ENCODE results near the gene CNKSR3. TPM values are rescaled to one million over a fixed set of nuclear protein-coding genes. Genes with fewer than 3 reads are reported as not detected.

CNKSR3 gene
- total and polyA plus RNA-seq, 2 experiments from 2014 or later = 1.9 to 5.7 TPM

- Histone ChIP-seq H3K4me1 (ENCODE audit: insufficient read depth) (no peaks in the 10 kb centered on the region), H2AFZ (no peak overlapping the region), H3K9me2 (ENCODE audit: insufficient read depth) (no peaks in the 10 kb centered on the region), H3K4me2 (no peak overlapping the region), H4K20me1 (replicated peaks; ENCODE audit: insufficient read depth) (no peaks in the 10 kb centered on the region), H3K27ac (ENCODE audit: low read depth) (no peak overlapping the region), H3F3A (replicated peaks; ENCODE audit: low read depth) (no peaks in the 10 kb centered on the region), H3K4me3 (no peak overlapping the region), H3K27me3 (ENCODE audit: insufficient read depth) (no peaks in the 10 kb centered on the region), H3K36me3 (ENCODE audit: insufficient read depth) (no peaks in the 10 kb centered on the region), H3K79me2 (replicated peaks; ENCODE audit: insufficient read depth) (no peaks in the 10 kb centered on the region)
- TF ChIP-seq ZNF331 (CRISPR knock-in tag; IDR thresholded peaks at IDR 0.05; ENCODE audit: low read depth) = no peak
- TF ChIP-seq JUNB (IDR thresholded peaks at IDR 0.05; ENCODE audit: unreplicated experiment) = no peak
- no peak for TF ChIP-seq EZH2 (IDR thresholded peaks at IDR 0.05; ENCODE audit: low read depth, unreplicated experiment)
- TF ChIP-seq CREB1 (CRISPR knock-in tag; IDR thresholded peaks at IDR 0.05; ENCODE audit: low read depth) = no peak
- TF ChIP-seq, protein P1, sequence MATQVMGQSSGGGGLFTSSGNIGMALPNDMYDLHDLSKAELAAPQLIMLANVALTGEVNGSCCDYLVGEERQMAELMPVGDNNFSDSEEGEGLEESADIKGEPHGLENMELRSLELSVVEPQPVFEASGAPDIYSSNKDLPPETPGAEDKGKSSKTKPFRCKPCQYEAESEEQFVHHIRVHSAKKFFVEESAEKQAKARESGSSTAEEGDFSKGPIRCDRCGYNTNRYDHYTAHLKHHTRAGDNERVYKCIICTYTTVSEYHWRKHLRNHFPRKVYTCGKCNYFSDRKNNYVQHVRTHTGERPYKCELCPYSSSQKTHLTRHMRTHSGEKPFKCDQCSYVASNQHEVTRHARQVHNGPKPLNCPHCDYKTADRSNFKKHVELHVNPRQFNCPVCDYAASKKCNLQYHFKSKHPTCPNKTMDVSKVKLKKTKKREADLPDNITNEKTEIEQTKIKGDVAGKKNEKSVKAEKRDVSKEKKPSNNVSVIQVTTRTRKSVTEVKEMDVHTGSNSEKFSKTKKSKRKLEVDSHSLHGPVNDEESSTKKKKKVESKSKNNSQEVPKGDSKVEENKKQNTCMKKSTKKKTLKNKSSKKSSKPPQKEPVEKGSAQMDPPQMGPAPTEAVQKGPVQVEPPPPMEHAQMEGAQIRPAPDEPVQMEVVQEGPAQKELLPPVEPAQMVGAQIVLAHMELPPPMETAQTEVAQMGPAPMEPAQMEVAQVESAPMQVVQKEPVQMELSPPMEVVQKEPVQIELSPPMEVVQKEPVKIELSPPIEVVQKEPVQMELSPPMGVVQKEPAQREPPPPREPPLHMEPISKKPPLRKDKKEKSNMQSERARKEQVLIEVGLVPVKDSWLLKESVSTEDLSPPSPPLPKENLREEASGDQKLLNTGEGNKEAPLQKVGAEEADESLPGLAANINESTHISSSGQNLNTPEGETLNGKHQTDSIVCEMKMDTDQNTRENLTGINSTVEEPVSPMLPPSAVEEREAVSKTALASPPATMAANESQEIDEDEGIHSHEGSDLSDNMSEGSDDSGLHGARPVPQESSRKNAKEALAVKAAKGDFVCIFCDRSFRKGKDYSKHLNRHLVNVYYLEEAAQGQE (IDR thresholded peaks at IDR 0.05; ENCODE audit: unreplicated experiment) = no peak
- TF ChIP-seq ETS1 (IDR thresholded peaks at IDR 0.05) = no peak
- no peak for TF ChIP-seq STAT1 (IDR thresholded peaks at IDR 0.05; ENCODE audit: unreplicated experiment)
- TF ChIP-seq NANOG (IDR thresholded peaks at IDR 0.05; ENCODE audit: borderline replicate concordance) = no peak
- no peak for TF ChIP-seq EZH2phosphoT487 (IDR thresholded peaks at IDR 0.05; ENCODE audit: unreplicated experiment)
- TF ChIP-seq POLR2AphosphoS5 (IDR thresholded peaks at IDR 0.05; ENCODE audit: low read depth) = no peak
- TF ChIP-seq, protein P2, sequence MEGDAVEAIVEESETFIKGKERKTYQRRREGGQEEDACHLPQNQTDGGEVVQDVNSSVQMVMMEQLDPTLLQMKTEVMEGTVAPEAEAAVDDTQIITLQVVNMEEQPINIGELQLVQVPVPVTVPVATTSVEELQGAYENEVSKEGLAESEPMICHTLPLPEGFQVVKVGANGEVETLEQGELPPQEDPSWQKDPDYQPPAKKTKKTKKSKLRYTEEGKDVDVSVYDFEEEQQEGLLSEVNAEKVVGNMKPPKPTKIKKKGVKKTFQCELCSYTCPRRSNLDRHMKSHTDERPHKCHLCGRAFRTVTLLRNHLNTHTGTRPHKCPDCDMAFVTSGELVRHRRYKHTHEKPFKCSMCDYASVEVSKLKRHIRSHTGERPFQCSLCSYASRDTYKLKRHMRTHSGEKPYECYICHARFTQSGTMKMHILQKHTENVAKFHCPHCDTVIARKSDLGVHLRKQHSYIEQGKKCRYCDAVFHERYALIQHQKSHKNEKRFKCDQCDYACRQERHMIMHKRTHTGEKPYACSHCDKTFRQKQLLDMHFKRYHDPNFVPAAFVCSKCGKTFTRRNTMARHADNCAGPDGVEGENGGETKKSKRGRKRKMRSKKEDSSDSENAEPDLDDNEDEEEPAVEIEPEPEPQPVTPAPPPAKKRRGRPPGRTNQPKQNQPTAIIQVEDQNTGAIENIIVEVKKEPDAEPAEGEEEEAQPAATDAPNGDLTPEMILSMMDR (conservative IDR thresholded peaks at IDR 0.05; ENCODE audit: low read depth in 2 of 2) = no peak
- no peak for TF ChIP-seq ZNF114 (CRISPR knock-in tag; IDR thresholded peaks at IDR 0.05)
- TF ChIP-seq, protein P3, sequence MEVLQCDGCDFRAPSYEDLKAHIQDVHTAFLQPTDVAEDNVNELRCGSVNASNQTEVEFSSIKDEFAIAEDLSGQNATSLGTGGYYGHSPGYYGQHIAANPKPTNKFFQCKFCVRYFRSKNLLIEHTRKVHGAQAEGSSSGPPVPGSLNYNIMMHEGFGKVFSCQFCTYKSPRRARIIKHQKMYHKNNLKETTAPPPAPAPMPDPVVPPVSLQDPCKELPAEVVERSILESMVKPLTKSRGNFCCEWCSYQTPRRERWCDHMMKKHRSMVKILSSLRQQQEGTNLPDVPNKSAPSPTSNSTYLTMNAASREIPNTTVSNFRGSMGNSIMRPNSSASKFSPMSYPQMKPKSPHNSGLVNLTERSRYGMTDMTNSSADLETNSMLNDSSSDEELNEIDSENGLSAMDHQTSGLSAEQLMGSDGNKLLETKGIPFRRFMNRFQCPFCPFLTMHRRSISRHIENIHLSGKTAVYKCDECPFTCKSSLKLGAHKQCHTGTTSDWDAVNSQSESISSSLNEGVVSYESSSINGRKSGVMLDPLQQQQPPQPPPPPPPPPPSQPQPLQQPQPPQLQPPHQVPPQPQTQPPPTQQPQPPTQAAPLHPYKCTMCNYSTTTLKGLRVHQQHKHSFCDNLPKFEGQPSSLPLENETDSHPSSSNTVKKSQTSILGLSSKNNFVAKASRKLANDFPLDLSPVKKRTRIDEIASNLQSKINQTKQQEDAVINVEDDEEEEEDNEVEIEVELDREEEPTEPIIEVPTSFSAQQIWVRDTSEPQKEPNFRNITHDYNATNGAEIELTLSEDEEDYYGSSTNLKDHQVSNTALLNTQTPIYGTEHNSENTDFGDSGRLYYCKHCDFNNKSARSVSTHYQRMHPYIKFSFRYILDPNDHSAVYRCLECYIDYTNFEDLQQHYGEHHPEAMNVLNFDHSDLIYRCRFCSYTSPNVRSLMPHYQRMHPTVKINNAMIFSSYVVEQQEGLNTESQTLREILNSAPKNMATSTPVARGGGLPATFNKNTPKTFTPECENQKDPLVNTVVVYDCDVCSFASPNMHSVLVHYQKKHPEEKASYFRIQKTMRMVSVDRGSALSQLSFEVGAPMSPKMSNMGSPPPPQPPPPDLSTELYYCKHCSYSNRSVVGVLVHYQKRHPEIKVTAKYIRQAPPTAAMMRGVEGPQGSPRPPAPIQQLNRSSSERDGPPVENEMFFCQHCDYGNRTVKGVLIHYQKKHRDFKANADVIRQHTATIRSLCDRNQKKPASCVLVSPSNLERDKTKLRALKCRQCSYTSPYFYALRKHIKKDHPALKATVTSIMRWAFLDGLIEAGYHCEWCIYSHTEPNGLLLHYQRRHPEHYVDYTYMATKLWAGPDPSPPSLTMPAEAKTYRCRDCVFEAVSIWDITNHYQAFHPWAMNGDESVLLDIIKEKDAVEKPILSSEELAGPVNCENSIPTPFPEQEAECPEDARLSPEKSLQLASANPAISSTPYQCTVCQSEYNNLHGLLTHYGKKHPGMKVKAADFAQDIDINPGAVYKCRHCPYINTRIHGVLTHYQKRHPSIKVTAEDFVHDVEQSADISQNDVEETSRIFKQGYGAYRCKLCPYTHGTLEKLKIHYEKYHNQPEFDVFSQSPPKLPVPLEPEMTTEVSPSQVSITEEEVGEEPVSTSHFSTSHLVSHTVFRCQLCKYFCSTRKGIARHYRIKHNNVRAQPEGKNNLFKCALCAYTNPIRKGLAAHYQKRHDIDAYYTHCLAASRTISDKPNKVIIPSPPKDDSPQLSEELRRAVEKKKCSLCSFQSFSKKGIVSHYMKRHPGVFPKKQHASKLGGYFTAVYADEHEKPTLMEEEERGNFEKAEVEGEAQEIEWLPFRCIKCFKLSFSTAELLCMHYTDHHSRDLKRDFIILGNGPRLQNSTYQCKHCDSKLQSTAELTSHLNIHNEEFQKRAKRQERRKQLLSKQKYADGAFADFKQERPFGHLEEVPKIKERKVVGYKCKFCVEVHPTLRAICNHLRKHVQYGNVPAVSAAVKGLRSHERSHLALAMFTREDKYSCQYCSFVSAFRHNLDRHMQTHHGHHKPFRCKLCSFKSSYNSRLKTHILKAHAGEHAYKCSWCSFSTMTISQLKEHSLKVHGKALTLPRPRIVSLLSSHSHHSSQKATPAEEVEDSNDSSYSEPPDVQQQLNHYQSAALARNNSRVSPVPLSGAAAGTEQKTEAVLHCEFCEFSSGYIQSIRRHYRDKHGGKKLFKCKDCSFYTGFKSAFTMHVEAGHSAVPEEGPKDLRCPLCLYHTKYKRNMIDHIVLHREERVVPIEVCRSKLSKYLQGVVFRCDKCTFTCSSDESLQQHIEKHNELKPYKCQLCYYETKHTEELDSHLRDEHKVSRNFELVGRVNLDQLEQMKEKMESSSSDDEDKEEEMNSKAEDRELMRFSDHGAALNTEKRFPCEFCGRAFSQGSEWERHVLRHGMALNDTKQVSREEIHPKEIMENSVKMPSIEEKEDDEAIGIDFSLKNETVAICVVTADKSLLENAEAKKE (CRISPR knock-in tag; IDR thresholded peaks at IDR 0.05) = no peak
- no peak for ATAC-seq
- Mint-ChIP-seq H3K9me3 (no peaks in the 10 kb centered on the region; the same call in 2 of the 3 replicates), H3K27ac (no peak overlapping the region), H3K4me1 (no peaks in the 10 kb centered on the region; the same call in 2 of the 3 replicates), H3K4me3 (no peak overlapping the region), H3K36me3 (ENCODE audit: low read depth) (no peaks in the 10 kb centered on the region), H3K27me3 (ENCODE audit: insufficient read depth, low read depth, poor library complexity) (no peaks in the 10 kb centered on the region)
- no peak for DNase-seq (ENCODE audit: low spot score)
Measured at GRCh38 chr6:154356113-154356512, 154.4 kb downstream of the CNKSR3 start.

Measured in GM23338 (cell line).